K562 treated with DMSO at 1 percent for 48 hours (cell line): Measurements from ENCODE around the gene TNNT1. TPM values are rescaled to one million over a fixed set of nuclear protein-coding genes. Genes with fewer than 3 reads are reported as not detected.

Source experiments
- total RNA-seq: library from RNA; unstranded; fragments of 300-600 nt; gene quantifications from 2 replicates; pipeline ENCODE4 v1.2.3, GENCODE V29; 2022; ENCODE audit warnings: low replicate concordance; ENCODE audit errors: extremely low read depth

Gene TNNT1
- not detected in 2 replicates for total RNA-seq

GRCh38 chr19:55149078-55150003 is at the start of gene TNNT1:
TSS of gene TNNT1 (minus strand) at chr19:55149206. CDS start at chr19:55147157, 2,049 bp downstream.

GRCh38 chr19:55179606-55180484 is 30.8 kb upstream of the TNNT1 start, which contains the start of gene SYT5:
TSS of gene SYT5 (minus strand) at chr19:55180289. CDS start at chr19:55179041, 1,248 bp downstream.

GRCh38 chr19:55166530-55167268 is 17.7 kb upstream of the TNNT1 start, which contains the start of gene DNAAF3:
TSS of gene DNAAF3 (minus strand) at chr19:55166613. CDS start at chr19:55166413, 200 bp downstream.

GRCh38 chr19:55157064-55157908 is 8.3 kb upstream of the TNNT1 start, which contains the start of gene TNNI3:
TSS of gene TNNI3 (minus strand) at chr19:55157732. CDS start at chr19:55157589, 143 bp downstream.

GRCh38 chr19:55116859-55117662 is 31.9 kb downstream of the TNNT1 start, which contains the start of gene PPP1R12C:
TSS of gene PPP1R12C (minus strand) at chr19:55117637. CDS start at chr19:55117543, 94 bp downstream.

Other genes starting within 250 kb of the TNNT1 start
- not detected in 2 replicates for gene NCR1, start 243.1 kb downstream of the TNNT1 start, total RNA-seq
- not detected in 2 replicates for gene NLRP7, start 201.7 kb downstream of the TNNT1 start, total RNA-seq
- gene NLRP2, start 182.8 kb downstream of the TNNT1 start, total RNA-seq = not detected in 2 replicates
- not detected in 2 replicates for gene GP6, start 110.9 kb downstream of the TNNT1 start, total RNA-seq
- gene RDH13, start 86.1 kb downstream of the TNNT1 start, total RNA-seq = not detected in 2 replicates
- gene EPS8L1, start 73.3 kb downstream of the TNNT1 start, total RNA-seq = not detected in 2 replicates
- not detected in 2 replicates for gene PPP1R12C, start 31.6 kb downstream of the TNNT1 start, total RNA-seq
- not detected in 2 replicates for gene TNNI3, start 8.5 kb upstream of the TNNT1 start, total RNA-seq
- gene DNAAF3, start 17.4 kb upstream of the TNNT1 start, total RNA-seq = not detected in 2 replicates
- gene SYT5, start 31.1 kb upstream of the TNNT1 start, total RNA-seq = not detected in 2 replicates
- not detected in 2 replicates for gene PTPRH, start 60.3 kb upstream of the TNNT1 start, total RNA-seq
- gene TMEM86B, start 79.6 kb upstream of the TNNT1 start, total RNA-seq = not detected in 2 replicates
- 133 TPM in 1 of 2 replicates, not detected in the other for gene PPP6R1, start 109.8 kb upstream of the TNNT1 start, total RNA-seq
- gene HSPBP1, start 130.9 kb upstream of the TNNT1 start, total RNA-seq = not detected in 2 replicates
- not detected in 2 replicates for gene BRSK1, start 134.8 kb upstream of the TNNT1 start, total RNA-seq
- not detected in 2 replicates for gene TMEM150B, start 176.1 kb upstream of the TNNT1 start, total RNA-seq
- gene KMT5C, start 190.7 kb upstream of the TNNT1 start, total RNA-seq = not detected in 2 replicates
- not detected in 2 replicates for gene COX6B2, start 205.5 kb upstream of the TNNT1 start, total RNA-seq
- not detected in 2 replicates for gene GARIN5B, start 214.1 kb upstream of the TNNT1 start, total RNA-seq
- gene IL11, start 221.3 kb upstream of the TNNT1 start, total RNA-seq = not detected in 2 replicates
- gene TMEM190, start 227.6 kb upstream of the TNNT1 start, total RNA-seq = not detected in 2 replicates
- not detected in 2 replicates for gene TMEM238, start 235.1 kb upstream of the TNNT1 start, total RNA-seq
- 4,209 and 5,908 TPM in 2 replicates for gene RPL28, start 236.7 kb upstream of the TNNT1 start, total RNA-seq